Upper lobe of left lung (tissue), 6 donors: ENCODE data around the gene AGTRAP. TPM values are rescaled to one million over a fixed set of nuclear protein-coding genes. Genes with fewer than 3 reads are reported as not detected.

Experiments used
- ATAC-seq, 2 donors: fragments of 200-7000 bp; cut with Tn5 transposase; one replicate each; pipeline ENCODE4 v1.9.1; 2022; ENCODE audit warnings: mild to moderate bottlenecking in 2 of 2, moderate library complexity in 2 of 2; ENCODE audit not compliant: low FRiP score in 2 of 2
- DNase-seq, 2 donors: peaks; one replicate each; pipeline ENCODE4 v3.0.0-alpha.2; 2019 to 2020
- H3K27ac ChIP-seq, 4 donors: fragments of 200-600 bp; sonication (generic); one replicate each; pipeline ENCODE4 v1.5.1; 2016 to 2019
- H3K27me3 ChIP-seq, 4 donors: fragments of 200-600 bp; sonication (generic); one replicate each; pipeline ENCODE4 v1.5.1; 2017 to 2019
- H3K36me3 ChIP-seq, 4 donors: fragments of 200-600 bp; sonication (generic); one replicate each; pipeline ENCODE4 v1.5.1; 2016 to 2019
- H3K4me1 ChIP-seq, 4 donors: fragments of 200-600 bp; sonication (generic); one replicate each; pipeline ENCODE4 v1.5.1; 2018 to 2019
- H3K4me3 ChIP-seq, 4 donors: fragments of 200-600 bp; sonication (generic); one replicate each; pipeline ENCODE4 v1.5.1; 2017 to 2019; ENCODE audit warnings: mild to moderate bottlenecking in 2 of 4, moderate library complexity in 1 of 4
- H3K9me3 ChIP-seq, 4 donors: fragments of 200-600 bp; sonication (generic); one replicate each; pipeline ENCODE4 v1.5.1; 2018 to 2019
- CTCF ChIP-seq, 6 experiments: fragments of 450-650 bp in 4 of 6; fragments of 200-600 bp in 2 of 6; sonication (generic) in 2 of 6; IDR thresholded peaks; one replicate each; pipeline ENCODE4 v1.5.1; 2016 to 2019; ENCODE audit warnings: antibody characterized with exemption in 6 of 6
- EP300 ChIP-seq, 4 donors: sonication (generic); formaldehyde crosslinking; IDR thresholded peaks; one replicate each; pipeline ENCODE4 v1.5.1; 2017; ENCODE audit warnings: antibody characterized with exemption in 4 of 4, control low read depth in 2 of 4
- POLR2A ChIP-seq, 4 donors: fragments of 450-650 bp; IDR thresholded peaks; one replicate each; pipeline ENCODE4 v1.5.1; 2016 to 2017; ENCODE audit warnings: antibody characterized with exemption in 4 of 4, mild to moderate bottlenecking in 2 of 4
- POLR2AphosphoS5 ChIP-seq, 2 donors: sonication (generic); formaldehyde crosslinking; IDR thresholded peaks; one replicate each; pipeline ENCODE4 v1.5.1; 2017; ENCODE audit warnings: antibody characterized with exemption in 2 of 2
- WGBS, 2 donors: methylation state at CpG; one replicate each; pipeline ENCODE4 v1.1.5; 2017 to 2018; 5-methylcytosine and 5-hydroxymethylcytosine counted together
- total RNA-seq, 6 donors: library from RNA; depleted of rRNA in 4 of 6; stranded (reverse); fragments of >200 nt in 4 of 6; gene quantifications; one replicate each; pipeline versions ENCODE4 v1.1.0 to v1.2.1, GENCODE V29; 2016 to 2021
- donor health status: DM: no; HTN: no; CAD: no; lungs with moderate emphysema.
- donor health status: DM: no; HTN: yes; CAD: no; lungs with severe emphysema.

The AGTRAP gene
- total RNA-seq, 6 donors from 2014 or later = 52.2 to 80.1 (median 68.7) TPM

GRCh38 chr1:11697188-11697892, 38.6 kb upstream of the AGTRAP start:
- WGBS, 2 donors = 69 to 73% methylated on average over 2 to 8 of the region's 8 CpGs
- H3K27me3 ChIP-seq = peaks cover 0 to 12% (median 2%) of the 10 kb centered on the region in 4 donors
- H3K27ac ChIP-seq = no peak overlapping the region
- ATAC-seq = no peak
- no peak for TF ChIP-seq EP300 (IDR thresholded peaks at IDR 0.05)
- no peak for TF ChIP-seq CTCF (IDR thresholded peaks at IDR 0.05)
- TF ChIP-seq POLR2AphosphoS5 (IDR thresholded peaks at IDR 0.05) = no peak
- TF ChIP-seq POLR2A (IDR thresholded peaks at IDR 0.05) = no peak
- H3K36me3 ChIP-seq = no peaks in the 10 kb centered on the region
- DNase-seq = no peak
- H3K9me3 ChIP-seq = no peaks in the 10 kb centered on the region
- H3K4me1 ChIP-seq = peaks cover 0 to 13% (median 5%) of the 10 kb centered on the region in 4 donors
- no peak overlapping the region for H3K4me3 ChIP-seq

- H3K27me3 ChIP-seq = peaks cover 0 to 9% (median 0%) of the 10 kb centered on the region in 4 donors
- H3K9me3 ChIP-seq = no peaks in the 10 kb centered on the region
- no peak overlapping the region for H3K4me3 ChIP-seq
- DNase-seq = no peak
- 75 to 77% methylated on average over 1 to 5 of the region's 5 CpGs for WGBS, 2 donors
- H3K36me3 ChIP-seq = no peaks in the 10 kb centered on the region
- ATAC-seq = no peak
- no peak overlapping the region for H3K27ac ChIP-seq
- no peak for TF ChIP-seq EP300 (IDR thresholded peaks at IDR 0.05)
- no peak for TF ChIP-seq POLR2AphosphoS5 (IDR thresholded peaks at IDR 0.05)
- no peak for TF ChIP-seq POLR2A (IDR thresholded peaks at IDR 0.05)
- no peak for TF ChIP-seq CTCF (IDR thresholded peaks at IDR 0.05)
- peaks cover 0 to 8% (median 1%) of the 10 kb centered on the region in 4 donors for H3K4me1 ChIP-seq
Measured at GRCh38 chr1:11697893-11698210, 38.1 kb upstream of the AGTRAP start.

GRCh38 chr1:11700601-11701467, 35.1 kb upstream of the AGTRAP start:
- no peaks in the 10 kb centered on the region for H3K4me1 ChIP-seq
- H3K27ac ChIP-seq = no peak overlapping the region
- H3K4me3 ChIP-seq = no peak overlapping the region
- ATAC-seq = no peak
- H3K27me3 ChIP-seq = peaks cover 0 to 9% (median 0%) of the 10 kb centered on the region in 4 donors
- 54 to 61% methylated on average over 20 to 34 of the region's 34 CpGs for WGBS, 2 donors
- no peaks in the 10 kb centered on the region for H3K9me3 ChIP-seq
- TF ChIP-seq POLR2A (IDR thresholded peaks at IDR 0.05) = no peak
- TF ChIP-seq POLR2AphosphoS5 (IDR thresholded peaks at IDR 0.05) = no peak
- TF ChIP-seq CTCF (IDR thresholded peaks at IDR 0.05) = no peak
- no peak for TF ChIP-seq EP300 (IDR thresholded peaks at IDR 0.05)
- H3K36me3 ChIP-seq = no peaks in the 10 kb centered on the region
- no peak for DNase-seq

- no peak for ATAC-seq
- Histone ChIP-seq H3K27ac (no peak overlapping the region), H3K4me1 (no peaks in the 10 kb centered on the region), H3K9me3 (no peaks in the 10 kb centered on the region), H3K27me3 (peaks cover 0 to 9% (median 0%) of the 10 kb centered on the region in 4 donors), H3K4me3 (no peak overlapping the region), H3K36me3 (no peaks in the 10 kb centered on the region)
- 40 to 58% methylated on average over 13 to 14 of the region's 15 CpGs for WGBS, 2 donors
- DNase-seq = no peak
- TF ChIP-seq EP300 (IDR thresholded peaks at IDR 0.05) (no peak), CTCF (IDR thresholded peaks at IDR 0.05) (no peak), POLR2A (IDR thresholded peaks at IDR 0.05) (no peak), POLR2AphosphoS5 (IDR thresholded peaks at IDR 0.05) (no peak)
Measured at GRCh38 chr1:11701551-11701961, 34.4 kb upstream of the AGTRAP start.
